Gastroesophageal sphincter (tissue), 4 donors: ENCODE measurements around the gene DKK2. TPM values are rescaled to one million over a fixed set of nuclear protein-coding genes. Genes with fewer than 3 reads are reported as not detected.
"Not testable (repeated sequence)": the region's sequence is repeated elsewhere in the genome, so short reads cannot be mapped to it uniquely, and the experiment has no call there.

Experiments
- ATAC-seq: fragments of 150-250 bp; one replicate; pipeline ENCODE4 v1.9.1; 2016; ENCODE audit warnings: mild to moderate bottlenecking, moderate library complexity
- H3K27ac ChIP-seq, 4 donors: fragments of 200-600 bp; sonication (generic) in 3 of 4; 1 replicate in 3 of 4; 2 replicates in 1 of 4; pipeline ENCODE4 v1.5.1; 2016 to 2019
- H3K27me3 ChIP-seq: fragments of 200-600 bp; sonication (generic); one replicate; pipeline ENCODE4 v1.5.1; 2019
- H3K36me3 ChIP-seq, 2 donors: fragments of 200-600 bp; sonication (generic); one replicate each; pipeline ENCODE4 v1.5.1; 2019; ENCODE audit warnings: control low read depth in 1 of 2
- H3K4me1 ChIP-seq, 3 donors: fragments of 200-600 bp; sonication (generic); 1 replicate in 2 of 3; 2 replicates in 1 of 3; pipeline ENCODE4 v1.5.1; 2016 to 2019; ENCODE audit warnings: control low read depth in 2 of 3
- H3K4me3 ChIP-seq, 2 donors: fragments of 200-600 bp; sonication (generic); one replicate each; pipeline ENCODE4 v1.5.1; 2019; ENCODE audit warnings: mild to moderate bottlenecking in 1 of 2, moderate library complexity in 1 of 2
- H3K9me3 ChIP-seq, 3 donors: fragments of 200-600 bp; sonication (generic); one replicate each; pipeline ENCODE4 v1.5.1; 2017 to 2019; ENCODE audit warnings: control low read depth in 2 of 3
- EP300 ChIP-seq: sonication (generic); formaldehyde crosslinking; IDR thresholded peaks from one replicate; pipeline ENCODE4 v1.6.1; 2017; ENCODE audit warnings: antibody characterized with exemption, mild to moderate bottlenecking
- POLR2A ChIP-seq, 2 donors: fragments of 450-650 bp; IDR thresholded peaks; one replicate each; pipeline ENCODE4 v1.6.1; 2017; ENCODE audit warnings: antibody characterized with exemption in 2 of 2, mild to moderate bottlenecking in 2 of 2, moderate library complexity in 1 of 2
- POLR2AphosphoS5 ChIP-seq: sonication (generic); formaldehyde crosslinking; IDR thresholded peaks from one replicate; pipeline ENCODE4 v1.6.1; 2017; ENCODE audit warnings: antibody characterized with exemption
- WGBS, 2 donors: methylation state at CpG; one replicate each; pipeline ENCODE4 v1.1.5; 2018; ENCODE audit warnings: low coverage in 1 of 2; 5-methylcytosine and 5-hydroxymethylcytosine counted together
- total RNA-seq, 4 donors: library from RNA; depleted of rRNA; stranded (reverse); fragments of >200 nt; gene quantifications; one replicate each; pipeline ENCODE4 v1.1.0, GENCODE V29; 2016
- TF ChIP-seq, protein P1 (sequence below), 4 experiments: fragments of 200-600 bp in 2 of 4; fragments of 450-650 bp in 2 of 4; sonication (generic) in 1 of 4; IDR thresholded peaks; one replicate each; pipeline ENCODE4 v1.5.1; 2017 to 2019; ENCODE audit warnings: antibody characterized with exemption in 4 of 4, mild to moderate bottlenecking in 2 of 4, moderate library complexity in 2 of 4

Gene DKK2
- total RNA-seq, 4 donors from 2014 or later = 0.27 to 1.8 (median 0.27) TPM; not detected in 1

DNA sequence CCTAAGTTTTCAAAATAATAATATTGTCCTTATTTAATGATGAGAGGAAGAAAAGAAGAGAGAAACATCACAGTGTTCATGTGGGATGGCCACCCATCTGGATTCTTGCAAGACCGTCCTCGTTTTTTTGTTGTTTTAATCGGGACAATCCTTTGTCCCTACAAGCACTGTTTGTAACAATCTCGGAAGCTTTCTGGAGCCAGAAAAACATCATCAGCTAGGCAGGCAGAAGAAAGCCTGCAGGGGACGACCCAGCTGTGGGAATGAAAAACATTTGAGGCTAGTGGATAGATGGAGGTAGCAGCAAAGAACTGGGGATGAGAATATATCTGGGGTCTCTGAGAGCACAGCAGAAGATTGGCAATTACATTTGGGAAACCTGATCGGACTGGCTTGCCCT is 105.6 kb downstream of the DKK2 start:
- no peaks in the 10 kb centered on the region for H3K27me3 ChIP-seq
- no peak overlapping the region for H3K27ac ChIP-seq
- ATAC-seq = no peak
- H3K4me1 ChIP-seq = no peaks in the 10 kb centered on the region
- no peaks in the 10 kb centered on the region for H3K9me3 ChIP-seq
- 55 to 66% methylated on average over 5 to 6 of the region's 6 CpGs for WGBS, 2 donors
- H3K4me3 ChIP-seq = no peak overlapping the region
- H3K36me3 ChIP-seq = no peaks in the 10 kb centered on the region
- TF ChIP-seq, protein P1, sequence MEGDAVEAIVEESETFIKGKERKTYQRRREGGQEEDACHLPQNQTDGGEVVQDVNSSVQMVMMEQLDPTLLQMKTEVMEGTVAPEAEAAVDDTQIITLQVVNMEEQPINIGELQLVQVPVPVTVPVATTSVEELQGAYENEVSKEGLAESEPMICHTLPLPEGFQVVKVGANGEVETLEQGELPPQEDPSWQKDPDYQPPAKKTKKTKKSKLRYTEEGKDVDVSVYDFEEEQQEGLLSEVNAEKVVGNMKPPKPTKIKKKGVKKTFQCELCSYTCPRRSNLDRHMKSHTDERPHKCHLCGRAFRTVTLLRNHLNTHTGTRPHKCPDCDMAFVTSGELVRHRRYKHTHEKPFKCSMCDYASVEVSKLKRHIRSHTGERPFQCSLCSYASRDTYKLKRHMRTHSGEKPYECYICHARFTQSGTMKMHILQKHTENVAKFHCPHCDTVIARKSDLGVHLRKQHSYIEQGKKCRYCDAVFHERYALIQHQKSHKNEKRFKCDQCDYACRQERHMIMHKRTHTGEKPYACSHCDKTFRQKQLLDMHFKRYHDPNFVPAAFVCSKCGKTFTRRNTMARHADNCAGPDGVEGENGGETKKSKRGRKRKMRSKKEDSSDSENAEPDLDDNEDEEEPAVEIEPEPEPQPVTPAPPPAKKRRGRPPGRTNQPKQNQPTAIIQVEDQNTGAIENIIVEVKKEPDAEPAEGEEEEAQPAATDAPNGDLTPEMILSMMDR (IDR thresholded peaks at IDR 0.05) = no peak
- TF ChIP-seq POLR2AphosphoS5 (no peak), EP300 (no peak)

DNA sequence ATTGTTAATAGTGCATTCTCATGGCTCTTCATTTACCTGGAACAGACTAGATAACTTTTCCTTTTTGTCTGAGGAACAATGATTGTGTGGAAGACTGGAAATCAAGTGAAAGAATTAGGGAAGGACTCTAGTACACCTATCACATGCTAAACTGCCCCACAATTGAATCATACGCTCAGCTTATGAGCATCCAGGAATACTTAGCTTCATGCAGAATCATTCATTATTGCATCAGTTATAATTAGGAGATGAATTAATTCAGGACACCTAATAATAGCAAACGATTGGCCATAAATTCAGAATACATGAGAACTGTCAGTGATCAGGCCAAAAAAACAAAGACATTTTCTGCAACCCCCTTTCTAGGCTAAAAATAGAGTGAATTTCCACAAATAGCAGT is 106.9 kb downstream of the DKK2 start:
- 53 to 88% methylated on average over 2 of the region's 2 CpGs for WGBS, 2 donors
- ATAC-seq = no peak
- TF ChIP-seq POLR2A (IDR thresholded peaks at IDR 0.05) = no peak
- no peak for TF ChIP-seq EP300
- TF ChIP-seq, protein P1 (IDR thresholded peaks at IDR 0.05) = no peak
- Histone ChIP-seq H3K27me3 (no peaks in the 10 kb centered on the region), H3K9me3 (no peaks in the 10 kb centered on the region), H3K27ac (no peak overlapping the region), H3K4me3 (no peak overlapping the region), H3K36me3 (no peaks in the 10 kb centered on the region), H3K4me1 (no peaks in the 10 kb centered on the region)

DNA sequence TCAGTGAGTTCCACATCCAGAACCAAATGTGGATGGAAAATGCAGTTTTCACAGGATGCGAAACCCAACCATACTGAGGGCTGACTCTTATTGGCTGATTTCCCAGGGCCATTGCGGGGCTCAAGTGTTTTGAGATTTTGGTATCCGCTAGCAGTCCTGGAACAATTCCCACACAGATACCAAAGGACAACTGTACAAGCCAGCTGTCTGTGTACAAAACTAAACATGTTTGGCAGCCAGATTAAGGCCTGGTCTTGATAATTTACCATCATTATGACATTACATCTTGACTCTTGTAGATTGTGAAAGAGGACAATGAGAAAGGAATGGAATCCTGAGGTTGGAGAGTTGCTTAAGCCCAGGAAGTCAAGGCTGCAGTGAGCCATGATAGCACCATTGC is 121.9 kb downstream of the DKK2 start:
- Histone ChIP-seq H3K36me3 (no peaks in the 10 kb centered on the region), H3K9me3 (no peaks in the 10 kb centered on the region), H3K4me3 (no peak overlapping the region), H3K27ac (no peak overlapping the region), H3K4me1 (no peaks in the 10 kb centered on the region), H3K27me3 (no peaks in the 10 kb centered on the region)
- ATAC-seq = no peak
- TF ChIP-seq POLR2AphosphoS5 (no peak), POLR2A (IDR thresholded peaks at IDR 0.05) (no peak), EP300 (no peak)
- TF ChIP-seq, protein P1 (IDR thresholded peaks at IDR 0.05) = no peak
- WGBS, 2 donors = 80 to 83% methylated on average over 1 of the region's 3 CpGs

DNA sequence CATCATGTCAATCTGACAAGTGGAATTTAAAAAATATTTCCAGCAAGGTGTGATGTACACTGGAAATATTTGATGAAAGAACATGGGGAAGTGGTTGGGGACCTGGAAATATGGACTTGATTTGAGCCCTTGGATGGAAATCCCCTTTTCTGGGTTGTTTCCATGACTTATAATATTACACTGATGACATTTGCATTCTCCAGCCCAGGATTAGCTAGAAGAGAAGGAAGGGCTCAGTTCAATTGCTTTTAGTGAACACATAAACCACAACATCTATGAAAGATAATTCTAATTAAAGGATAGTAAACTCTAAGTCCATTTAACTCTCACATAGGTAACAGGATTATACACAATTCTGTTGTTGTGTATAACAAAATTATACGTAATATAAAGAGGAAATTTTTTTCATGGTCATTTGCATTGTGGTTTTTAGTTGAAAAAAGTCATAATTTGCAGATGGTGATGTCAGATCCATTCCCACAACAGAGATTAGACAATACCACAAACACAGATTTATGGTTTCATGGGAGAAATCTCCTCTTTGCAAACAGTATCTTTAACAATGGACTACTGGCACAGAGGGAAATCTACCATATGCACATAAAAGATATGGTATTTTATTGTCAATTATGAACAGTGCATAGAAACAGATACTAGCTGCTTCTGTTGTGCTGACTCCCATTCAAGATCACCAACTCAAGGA is 126.5 kb downstream of the DKK2 start:
- Histone ChIP-seq H3K27ac (no peak overlapping the region), H3K36me3 (no peaks in the 10 kb centered on the region), H3K4me3 (no peak overlapping the region), H3K4me1 (no peaks in the 10 kb centered on the region), H3K9me3 (no peaks in the 10 kb centered on the region), H3K27me3 (no peaks in the 10 kb centered on the region)
- 75 to 89% methylated on average over 1 of the region's 1 CpG for WGBS, 2 donors
- no peak for ATAC-seq
- TF ChIP-seq, protein P1 (IDR thresholded peaks at IDR 0.05) = no peak
- TF ChIP-seq POLR2A (IDR thresholded peaks at IDR 0.05) (no peak), EP300 (no peak), POLR2AphosphoS5 (no peak)

DNA sequence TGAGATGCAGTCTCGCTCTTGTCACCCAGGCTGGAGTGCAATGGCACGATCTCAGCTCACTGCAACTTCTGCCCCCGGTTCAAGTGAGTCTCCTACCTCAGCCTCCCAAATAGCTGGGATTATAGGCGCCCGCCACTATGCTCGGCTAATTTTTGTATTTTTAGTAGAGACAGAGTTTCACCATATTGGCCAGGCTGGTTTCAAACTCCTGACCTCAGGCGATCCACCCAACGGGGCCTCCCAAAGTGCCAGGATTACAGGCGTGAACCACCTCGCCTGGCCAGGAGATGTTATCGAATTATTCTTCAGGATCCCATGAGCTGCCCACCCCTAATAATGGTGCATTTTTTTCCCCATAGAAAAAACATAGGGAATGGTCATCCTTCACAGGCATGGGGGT is 128.1 kb downstream of the DKK2 start:
- H3K9me3 ChIP-seq, H3K36me3 ChIP-seq, H3K4me3 ChIP-seq, H3K27me3 ChIP-seq, ATAC-seq, H3K27ac ChIP-seq, H3K4me1 ChIP-seq: not testable (repeated sequence)
- WGBS, 2 donors = 84 to 100% methylated on average over 1 to 4 of the region's 11 CpGs
